GM12865 (cell line): ENCODE results near the gene ERG.

Experiments
- DNase-seq: peaks from one replicate; pipeline ENCODE4 v3.0.0; 2010; ENCODE audit warnings: low read depth
- H3K4me3 ChIP-seq: 2 replicates; pipeline ENCODE4 v1.5.1; 2011; ENCODE audit warnings: mild to moderate bottlenecking, low read depth, low read length, control low read depth
- TF ChIP-seq, protein P1 (sequence below): IDR thresholded peaks from 2 replicates; pipeline ENCODE4 v1.5.1; 2011; ENCODE audit warnings: low read length, control low read depth, low read depth, inconsistent platforms; ENCODE audit not compliant: insufficient read depth; ENCODE audit errors: missing control alignments

ERG gene

DNA sequence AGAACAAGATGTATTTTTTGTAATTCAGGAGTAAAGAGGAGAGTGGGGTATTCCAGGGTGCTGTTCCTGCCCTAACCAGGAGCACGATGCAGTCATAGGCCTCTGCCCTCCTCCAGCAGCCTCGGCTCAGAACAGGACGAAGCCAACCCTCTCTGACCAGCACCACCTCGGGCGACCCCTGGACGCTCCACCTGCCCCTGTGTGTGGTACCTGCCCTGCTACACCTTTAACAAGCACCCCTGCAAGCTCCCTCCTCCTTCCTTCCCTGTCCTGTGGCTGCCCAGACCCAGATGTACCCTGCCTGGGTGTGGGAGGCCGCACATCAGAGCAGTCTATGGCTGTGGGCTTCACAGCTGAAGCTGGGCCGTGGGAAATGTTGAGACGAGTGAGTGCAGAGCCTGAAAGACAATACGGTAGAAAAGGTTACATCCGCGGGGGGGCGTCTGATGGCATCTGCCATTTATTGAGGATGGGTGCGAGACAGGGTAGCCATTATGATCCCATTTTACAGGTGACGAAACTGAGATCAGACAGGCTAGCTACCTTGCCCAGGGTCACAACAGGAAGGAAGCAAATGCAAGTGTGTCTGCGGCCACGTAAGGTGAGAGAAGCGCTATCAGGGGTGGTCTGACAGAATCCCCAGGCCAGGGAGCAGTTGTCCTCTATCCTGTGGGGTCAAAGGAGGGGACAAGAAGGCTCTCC is 4.6 kb downstream of the ERG start:
- no peak for DNase-seq
- TF ChIP-seq, protein P1, sequence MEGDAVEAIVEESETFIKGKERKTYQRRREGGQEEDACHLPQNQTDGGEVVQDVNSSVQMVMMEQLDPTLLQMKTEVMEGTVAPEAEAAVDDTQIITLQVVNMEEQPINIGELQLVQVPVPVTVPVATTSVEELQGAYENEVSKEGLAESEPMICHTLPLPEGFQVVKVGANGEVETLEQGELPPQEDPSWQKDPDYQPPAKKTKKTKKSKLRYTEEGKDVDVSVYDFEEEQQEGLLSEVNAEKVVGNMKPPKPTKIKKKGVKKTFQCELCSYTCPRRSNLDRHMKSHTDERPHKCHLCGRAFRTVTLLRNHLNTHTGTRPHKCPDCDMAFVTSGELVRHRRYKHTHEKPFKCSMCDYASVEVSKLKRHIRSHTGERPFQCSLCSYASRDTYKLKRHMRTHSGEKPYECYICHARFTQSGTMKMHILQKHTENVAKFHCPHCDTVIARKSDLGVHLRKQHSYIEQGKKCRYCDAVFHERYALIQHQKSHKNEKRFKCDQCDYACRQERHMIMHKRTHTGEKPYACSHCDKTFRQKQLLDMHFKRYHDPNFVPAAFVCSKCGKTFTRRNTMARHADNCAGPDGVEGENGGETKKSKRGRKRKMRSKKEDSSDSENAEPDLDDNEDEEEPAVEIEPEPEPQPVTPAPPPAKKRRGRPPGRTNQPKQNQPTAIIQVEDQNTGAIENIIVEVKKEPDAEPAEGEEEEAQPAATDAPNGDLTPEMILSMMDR, result no peak
- no peak overlapping the region for H3K4me3 ChIP-seq

DNA sequence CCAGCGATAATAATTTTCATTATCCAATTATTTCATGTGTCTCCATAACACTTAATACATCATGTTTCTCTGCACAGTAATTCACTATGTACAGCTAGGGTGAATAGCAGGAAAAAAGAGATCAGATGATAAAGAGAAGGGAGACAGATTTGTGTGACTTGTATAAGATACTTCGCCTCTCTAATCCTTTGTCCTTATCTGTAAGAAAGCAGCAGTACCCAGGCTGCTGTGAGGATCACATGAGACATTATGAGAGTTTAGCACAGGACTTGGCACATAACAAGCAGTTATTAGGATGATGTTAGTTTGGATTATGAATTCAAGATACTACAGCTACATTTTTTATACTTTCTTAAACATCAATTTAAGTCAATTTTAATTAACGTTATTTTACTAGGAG is 6.3 kb downstream of the ERG start:
- no peak overlapping the region for H3K4me3 ChIP-seq
- no peak for DNase-seq
- TF ChIP-seq, protein P1, result no peak

DNA sequence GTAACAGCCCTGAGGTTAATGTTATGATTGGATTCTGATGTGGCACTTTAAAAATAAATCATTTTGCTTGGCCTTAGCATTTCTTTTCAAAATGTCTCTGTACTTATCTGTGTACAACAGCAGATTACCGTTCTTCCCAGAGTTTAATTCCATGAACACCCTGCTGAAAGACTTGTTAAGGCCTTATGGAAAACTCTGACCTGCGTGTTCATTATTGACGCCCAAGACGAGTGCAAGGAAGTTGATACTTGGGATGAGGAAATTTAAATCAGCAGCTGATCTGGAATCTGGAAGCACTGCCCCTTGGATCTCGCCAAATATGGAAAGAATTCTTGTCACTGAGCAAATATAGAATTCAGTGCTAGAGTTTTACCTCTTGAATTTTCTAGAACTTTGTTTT is 6.7 kb downstream of the ERG start:
- DNase-seq, result no peak
- no peak overlapping the region for H3K4me3 ChIP-seq

DNA sequence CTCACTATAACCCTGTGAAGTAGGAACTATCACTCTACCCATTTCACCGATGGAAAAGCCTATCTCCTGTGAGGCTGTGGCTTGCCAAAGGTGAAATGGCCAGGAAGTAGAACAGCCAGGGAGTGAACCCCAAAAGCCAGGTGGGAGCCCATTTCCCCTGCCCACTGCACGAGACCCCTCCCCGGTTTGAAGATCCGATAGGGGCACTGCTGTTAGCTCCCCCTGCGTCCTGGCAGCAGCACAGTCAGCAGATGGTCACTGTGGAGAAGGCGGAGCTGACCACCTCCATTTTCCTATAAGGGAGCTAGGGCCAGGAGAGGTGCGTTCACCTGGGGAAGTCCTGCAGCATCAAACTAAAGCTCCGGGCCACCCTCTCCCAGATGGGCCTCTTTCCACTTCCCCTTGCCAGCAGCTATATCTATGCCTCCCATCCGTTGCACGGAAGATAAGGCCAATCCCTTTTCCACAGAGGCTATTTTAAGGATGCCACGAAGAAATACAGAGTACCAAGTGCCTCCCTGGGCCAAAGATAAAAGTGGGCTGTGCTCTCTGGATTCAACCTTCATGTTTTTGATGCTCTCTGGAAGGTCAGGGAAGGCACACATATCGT is 7.8 kb downstream of the ERG start:
- H3K4me3 ChIP-seq, result no peak overlapping the region
- no peak for DNase-seq
- TF ChIP-seq, protein P1, result no peak

More for the DNA sequence above, 6.7 kb downstream of the ERG start:
- TF ChIP-seq, protein P1, result no peak

DNA sequence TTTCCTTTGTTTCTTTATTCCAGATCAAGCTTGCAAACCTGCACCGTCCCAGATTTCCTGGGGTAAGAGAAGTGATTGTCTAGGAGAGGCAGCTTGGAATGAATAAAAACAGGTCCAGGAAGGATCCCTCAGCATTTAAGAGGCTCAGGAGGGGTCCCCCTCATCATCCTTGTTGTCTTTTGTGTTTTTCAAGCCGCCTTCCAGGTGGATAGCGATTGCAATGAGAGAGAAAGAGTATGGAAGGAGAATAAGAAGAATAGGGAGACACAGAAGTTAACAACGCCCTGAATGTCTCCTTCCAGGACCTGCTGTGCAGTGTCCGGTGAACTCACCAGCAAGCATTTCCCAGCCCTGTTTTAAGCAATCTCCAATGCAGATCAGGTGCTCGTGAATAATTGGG is 8.5 kb downstream of the ERG start:
- DNase-seq, result no peak
- TF ChIP-seq, protein P1, result no peak
- no peak overlapping the region for H3K4me3 ChIP-seq

DNA sequence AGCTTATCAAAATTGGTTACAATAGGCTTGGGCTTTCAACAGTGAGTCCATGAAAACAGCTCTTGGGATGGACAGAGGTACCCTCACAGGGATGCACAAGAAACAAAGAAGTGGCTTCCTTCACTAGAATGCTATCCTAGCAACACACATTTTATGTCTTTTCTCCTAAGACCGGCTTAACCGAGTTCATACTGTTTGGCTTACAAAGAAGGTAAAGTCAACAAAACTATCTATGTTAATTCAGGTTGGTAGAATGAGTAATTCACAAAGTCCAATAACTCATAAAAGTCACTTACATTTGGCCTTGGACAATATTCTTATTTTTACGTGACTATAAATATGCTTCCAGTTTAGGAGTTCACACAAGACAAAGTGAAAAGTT is 9.0 kb downstream of the ERG start:
- TF ChIP-seq, protein P1, result no peak
- H3K4me3 ChIP-seq, result no peak overlapping the region
- no peak for DNase-seq

DNA sequence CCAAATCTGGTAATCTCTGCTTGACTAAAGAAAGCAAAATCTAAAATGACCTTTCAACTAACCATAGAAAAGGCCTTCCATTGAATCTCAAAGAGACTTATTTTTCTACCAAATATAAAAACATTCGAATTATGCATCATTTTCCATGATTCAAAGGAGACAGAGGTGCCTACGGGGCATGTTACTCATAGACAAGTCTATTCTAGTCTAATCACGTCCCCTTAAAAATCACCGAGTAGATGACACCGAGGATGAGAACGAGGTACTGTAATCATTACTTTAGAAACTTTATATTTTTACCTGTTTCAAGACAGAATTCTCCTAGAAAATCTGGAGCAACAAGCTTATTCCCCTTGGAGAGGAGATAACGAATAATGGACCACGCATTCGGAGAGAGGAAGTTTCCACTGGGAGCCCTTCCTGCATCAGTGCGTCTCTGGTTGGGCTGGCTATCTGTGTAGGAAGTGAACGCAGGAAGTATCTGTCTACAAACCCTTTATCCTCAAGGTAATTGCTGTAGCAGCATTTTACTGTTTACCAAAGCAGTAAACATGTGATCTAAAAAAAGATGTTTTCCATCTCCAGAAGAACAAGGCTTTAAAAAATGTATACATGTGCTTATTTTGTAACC is 9.5 kb downstream of the ERG start:
- no peak for DNase-seq
- H3K4me3 ChIP-seq, result no peak overlapping the region
- TF ChIP-seq, protein P1, result no peak
